ENCODE measurements around the gene P3H2. TPM values are rescaled to one million over a fixed set of nuclear protein-coding genes. Genes with fewer than 3 reads are reported as not detected.

Gene P3H2
- total RNA-seq, 1 donor from 2014 or later = not detected

DNA sequence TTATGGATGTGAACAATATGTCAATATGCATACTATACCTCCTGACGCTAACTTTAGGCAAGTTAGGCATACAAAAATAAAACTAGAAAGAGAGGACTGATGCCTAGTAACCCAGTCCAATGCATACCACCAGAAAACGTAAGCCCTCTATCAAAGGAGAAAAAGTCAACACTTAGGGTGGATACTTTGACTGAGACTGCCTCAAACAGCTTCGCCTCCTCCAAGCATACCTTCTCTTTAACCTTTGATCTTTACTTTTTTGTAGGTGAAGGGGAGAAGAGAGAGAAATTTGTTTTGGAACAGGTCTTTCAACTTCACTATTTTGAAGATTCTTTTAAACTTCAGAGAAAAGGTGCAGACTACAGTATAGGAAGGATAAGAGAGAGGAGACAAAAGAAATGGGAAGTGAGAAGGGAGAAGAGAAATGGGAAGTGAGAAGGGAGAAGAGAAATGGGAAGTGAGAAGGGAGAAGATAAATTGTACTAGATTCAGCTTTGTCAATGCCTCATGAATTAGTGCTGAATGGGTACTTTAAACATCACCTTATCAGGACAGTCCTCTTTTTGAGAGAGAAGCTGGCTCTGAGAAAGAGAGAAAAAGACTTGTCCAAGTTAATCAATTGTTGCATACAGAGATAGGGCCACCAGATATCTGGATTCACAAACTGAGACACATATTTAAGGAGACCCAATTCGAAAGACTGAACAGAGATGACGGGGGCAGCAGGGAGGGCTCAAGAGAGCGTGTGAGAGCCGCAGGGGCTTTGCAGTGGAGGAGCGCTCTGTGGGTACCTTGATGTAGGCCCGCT is 1.0 kb downstream of the P3H2 start:
- Mint-ChIP-seq H3K27ac (no peak overlapping the region), H3K4me3 (peak overlapping the region; percentile 24), H3K27me3 (peaks cover 41% of the 10 kb centered on the region), H3K36me3 (ENCODE audit: low read depth) (no peaks in the 10 kb centered on the region), H3K4me1 (peaks cover 6% of the 10 kb centered on the region), H3K9me3 (no peaks in the 10 kb centered on the region)
- TF ChIP-seq, protein P1, sequence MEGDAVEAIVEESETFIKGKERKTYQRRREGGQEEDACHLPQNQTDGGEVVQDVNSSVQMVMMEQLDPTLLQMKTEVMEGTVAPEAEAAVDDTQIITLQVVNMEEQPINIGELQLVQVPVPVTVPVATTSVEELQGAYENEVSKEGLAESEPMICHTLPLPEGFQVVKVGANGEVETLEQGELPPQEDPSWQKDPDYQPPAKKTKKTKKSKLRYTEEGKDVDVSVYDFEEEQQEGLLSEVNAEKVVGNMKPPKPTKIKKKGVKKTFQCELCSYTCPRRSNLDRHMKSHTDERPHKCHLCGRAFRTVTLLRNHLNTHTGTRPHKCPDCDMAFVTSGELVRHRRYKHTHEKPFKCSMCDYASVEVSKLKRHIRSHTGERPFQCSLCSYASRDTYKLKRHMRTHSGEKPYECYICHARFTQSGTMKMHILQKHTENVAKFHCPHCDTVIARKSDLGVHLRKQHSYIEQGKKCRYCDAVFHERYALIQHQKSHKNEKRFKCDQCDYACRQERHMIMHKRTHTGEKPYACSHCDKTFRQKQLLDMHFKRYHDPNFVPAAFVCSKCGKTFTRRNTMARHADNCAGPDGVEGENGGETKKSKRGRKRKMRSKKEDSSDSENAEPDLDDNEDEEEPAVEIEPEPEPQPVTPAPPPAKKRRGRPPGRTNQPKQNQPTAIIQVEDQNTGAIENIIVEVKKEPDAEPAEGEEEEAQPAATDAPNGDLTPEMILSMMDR (IDR thresholded peaks at IDR 0.05) = no peak
- ChIA-PET POLR2A (no interaction called here), CTCF (no interaction called here)
- ATAC-seq (ENCODE audit: low read depth) (no peak), DNase-seq (no peak)
- intact Hi-C loops (cut with micrococcal nuclease) = no loop called here

DNA sequence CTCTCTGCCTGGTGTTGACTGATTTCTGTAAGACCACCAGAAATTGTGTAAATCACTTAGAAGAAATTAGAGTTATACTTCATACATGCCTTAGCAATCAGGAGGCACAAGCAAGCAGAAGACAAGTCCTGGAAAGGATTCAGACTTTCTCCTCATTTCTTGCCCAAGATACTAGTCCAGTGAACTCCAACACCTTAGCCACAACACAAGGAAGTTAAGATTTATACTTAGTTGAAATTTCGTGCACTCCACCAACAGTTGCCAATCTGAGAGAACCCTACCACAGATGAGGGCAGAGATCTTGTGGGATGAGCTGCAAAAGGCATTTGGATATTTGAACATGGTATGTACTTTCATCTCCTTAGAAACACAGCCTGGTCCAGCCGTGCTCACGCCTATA is 2.3 kb downstream of the P3H2 start:
- intact Hi-C loops (cut with micrococcal nuclease) = no loop called here
- TF ChIP-seq, protein P1 (IDR thresholded peaks at IDR 0.05) = no peak
- Mint-ChIP-seq H3K4me1 (peaks cover 6% of the 10 kb centered on the region), H3K9me3 (no peaks in the 10 kb centered on the region), H3K36me3 (ENCODE audit: low read depth) (no peaks in the 10 kb centered on the region), H3K27ac (no peak overlapping the region), H3K27me3 (peaks cover 41% of the 10 kb centered on the region), H3K4me3 (no peak overlapping the region)
- ChIA-PET CTCF (no interaction called here), POLR2A (no interaction called here)
- ATAC-seq (ENCODE audit: low read depth) (no peak), DNase-seq (no peak)

DNA sequence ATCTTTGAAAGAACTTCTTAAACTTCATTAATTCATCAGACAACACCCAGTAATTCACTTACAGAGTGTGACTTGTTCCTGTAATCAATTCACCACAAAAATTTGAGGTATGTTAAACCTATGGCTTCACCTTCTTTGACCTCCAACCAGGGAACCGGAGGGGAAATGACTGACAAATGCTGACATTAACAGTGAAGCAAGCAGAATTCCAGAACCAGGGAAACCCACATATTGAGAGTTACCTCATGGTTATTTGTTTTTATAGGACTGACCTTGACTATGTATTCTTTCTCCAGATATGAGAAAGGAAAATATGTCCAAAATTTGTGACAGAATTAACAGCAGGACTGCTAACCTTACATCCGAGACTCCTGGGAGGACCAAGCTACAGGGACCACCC is 2.7 kb downstream of the P3H2 start:
- peaks cover 38% of the 10 kb centered on the region for H3K27me3 Mint-ChIP-seq
- TF ChIP-seq, protein P1 (IDR thresholded peaks at IDR 0.05) = no peak

DNA sequence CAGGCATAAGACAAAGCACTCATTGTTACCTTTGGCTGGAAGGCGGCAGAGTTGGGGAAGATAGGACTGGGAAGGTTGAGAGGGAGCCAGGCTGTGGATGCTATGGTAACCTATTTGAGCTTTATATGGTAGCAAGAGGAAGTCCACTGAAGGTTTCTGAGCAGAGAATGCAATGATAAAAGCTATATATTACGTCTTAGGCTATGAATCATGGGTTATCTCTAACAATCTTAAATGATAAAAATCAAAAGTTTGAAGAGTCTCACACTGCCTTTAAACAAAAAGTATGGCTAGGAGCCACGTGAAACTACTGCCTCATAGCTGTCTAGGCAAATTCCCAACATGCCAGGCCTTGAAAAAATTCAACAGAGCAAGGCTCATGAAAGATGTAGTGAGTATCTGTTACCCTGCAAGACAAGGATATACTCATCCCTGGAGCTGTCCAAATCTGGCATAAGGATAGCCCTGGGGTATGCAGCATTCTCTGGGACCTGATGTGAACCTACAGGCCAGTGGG is 4.1 kb downstream of the P3H2 start:
- CTCF ChIA-PET = no interaction called here
- POLR2A ChIA-PET = no interaction called here
- TF ChIP-seq, protein P1 (IDR thresholded peaks at IDR 0.05) = no peak

More for the DNA sequence above, 2.7 kb downstream of the P3H2 start:
- CTCF ChIA-PET = no interaction called here
- H3K4me1 Mint-ChIP-seq = peaks cover 6% of the 10 kb centered on the region
- intact Hi-C loops (cut with micrococcal nuclease) = no loop called here
- H3K9me3 Mint-ChIP-seq = no peaks in the 10 kb centered on the region
- DNase-seq = no peak
- no peaks in the 10 kb centered on the region for H3K36me3 Mint-ChIP-seq (ENCODE audit: low read depth)
- no peak for ATAC-seq (ENCODE audit: low read depth)
- POLR2A ChIA-PET = no interaction called here
- no peak overlapping the region for H3K27ac Mint-ChIP-seq
- no peak overlapping the region for H3K4me3 Mint-ChIP-seq

DNA sequence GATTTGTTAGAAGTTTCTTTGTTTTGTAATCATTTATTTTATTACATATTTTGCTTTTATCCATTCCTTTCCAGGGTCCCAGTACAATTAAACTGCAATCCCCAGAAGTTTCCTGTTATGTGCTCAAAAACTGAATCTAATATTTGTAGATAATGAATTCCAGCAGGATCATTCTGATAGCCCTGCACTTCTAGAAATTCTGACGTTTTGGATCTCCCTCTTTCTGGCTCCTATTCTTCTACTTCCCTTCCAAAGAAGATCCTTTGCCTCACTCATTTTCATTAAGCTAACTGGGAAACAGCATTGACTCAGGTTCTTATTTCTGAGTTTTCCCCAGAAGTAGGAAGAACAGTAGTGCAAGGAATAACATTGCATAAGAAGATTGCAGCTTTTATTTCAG is 9.9 kb downstream of the P3H2 start:
- H3K27ac Mint-ChIP-seq = no peak overlapping the region
- TF ChIP-seq, protein P1 (IDR thresholded peaks at IDR 0.05) = no peak
- POLR2A ChIA-PET = no interaction called here

More for the DNA sequence above, 4.1 kb downstream of the P3H2 start:
- H3K27ac Mint-ChIP-seq = no peak overlapping the region
- H3K4me3 Mint-ChIP-seq = no peak overlapping the region
- peaks cover 6% of the 10 kb centered on the region for H3K4me1 Mint-ChIP-seq
- H3K27me3 Mint-ChIP-seq = peaks cover 29% of the 10 kb centered on the region
- H3K9me3 Mint-ChIP-seq = no peaks in the 10 kb centered on the region
- DNase-seq (no peak), ATAC-seq (ENCODE audit: low read depth) (no peak)
- intact Hi-C loops (cut with micrococcal nuclease) = no loop called here
- H3K36me3 Mint-ChIP-seq (ENCODE audit: low read depth) = no peaks in the 10 kb centered on the region

More for the DNA sequence above, 9.9 kb downstream of the P3H2 start:
- CTCF ChIA-PET = no interaction called here
- no peak overlapping the region for H3K4me3 Mint-ChIP-seq
- intact Hi-C loops (cut with micrococcal nuclease) = no loop called here
- DNase-seq (no peak), ATAC-seq (ENCODE audit: low read depth) (no peak)
- peaks cover 3% of the 10 kb centered on the region for H3K27me3 Mint-ChIP-seq
- H3K4me1 Mint-ChIP-seq = no peaks in the 10 kb centered on the region
- no peaks in the 10 kb centered on the region for H3K9me3 Mint-ChIP-seq
- no peaks in the 10 kb centered on the region for H3K36me3 Mint-ChIP-seq (ENCODE audit: low read depth)
